ENCODE data around the gene CCDC120.

DNA sequence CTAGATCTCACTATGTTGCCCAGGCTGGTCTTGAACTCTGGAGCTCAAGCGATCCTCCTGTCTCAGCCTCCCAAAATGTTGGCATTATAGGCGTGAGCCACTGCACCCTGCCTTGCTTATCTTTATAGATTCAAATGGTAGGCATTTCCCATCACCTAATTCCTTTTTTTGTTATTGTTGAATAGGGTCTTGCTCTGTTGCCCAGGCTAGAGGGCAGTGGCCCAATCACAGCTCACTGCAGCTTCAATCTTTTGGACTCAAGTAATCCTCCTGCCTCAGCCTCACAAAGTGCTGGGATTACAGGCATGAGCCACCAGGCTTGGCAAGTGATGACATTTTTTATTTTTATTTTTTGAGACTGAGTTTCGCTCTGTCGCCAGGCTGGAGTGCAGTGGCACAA, 37.6 kb downstream of the CCDC120 start:
- TF ChIP-seq GATA2 (IDR thresholded peaks at IDR 0.05; ENCODE audit: low read depth, low read length) (no peak), GATA3 (IDR thresholded peaks at IDR 0.05; ENCODE audit: low read depth, low read length) (no peak)

All from SH-SY5Y (cell line).